Measurements from ENCODE around the gene CFAP74. TPM values are rescaled to one million over a fixed set of nuclear protein-coding genes. Genes with fewer than 3 reads are reported as not detected.
A peak's percentile ranks its signal among the peaks of the same experiment; 100 is the strongest.

CFAP74 gene
- total and polyA plus RNA-seq, 2 of the 13 experiments (the other 11 are each of a cell fraction or from before 2014, with no cell fraction given), result 0.27 to 0.62 TPM

- no peak for TF ChIP-seq ZMYM2 (CRISPR knock-in tag; IDR thresholded peaks at IDR 0.05)
- peak; percentile 44; the same call in 1 of the 2 replicates for TF ChIP-seq TRIM24 (CRISPR knock-in tag; IDR thresholded peaks at IDR 0.05)
- peak; percentile 31; the same call in 1 of the 2 replicates for TF ChIP-seq KDM2A (CRISPR knock-in tag; IDR thresholded peaks at IDR 0.05; ENCODE audit: borderline replicate concordance, low read depth)
- TF ChIP-seq ETV5 (CRISPR knock-in tag; IDR thresholded peaks at IDR 0.05; ENCODE audit: borderline replicate concordance), result 0 out of 2 replicates have a peak, but pooled peaks have one; percentile 54
- no peak for TF ChIP-seq ZNF263 (CRISPR knock-in tag; IDR thresholded peaks at IDR 0.05)
- TF ChIP-seq ZBTB26 (CRISPR knock-in tag; IDR thresholded peaks at IDR 0.05; ENCODE audit: borderline replicate concordance), result no peak
- peak; percentile 20; the same call in 1 of the 2 replicates for TF ChIP-seq HOXA3 (CRISPR knock-in tag; IDR thresholded peaks at IDR 0.05)
- peak; percentile 27 for TF ChIP-seq STAG1 (CRISPR knock-in tag; IDR thresholded peaks at IDR 0.05)
- no peak for TF ChIP-seq SIN3A (IDR thresholded peaks at IDR 0.05; ENCODE audit: borderline replicate concordance, low read depth, low read length)
- no peak for TF ChIP-seq PAF1 (CRISPR knock-in tag; IDR thresholded peaks at IDR 0.05)
- TF ChIP-seq ELF1 (CRISPR knock-in tag; IDR thresholded peaks at IDR 0.05), result peak; percentile 43; the same call in 1 of the 2 replicates
- no peak for TF ChIP-seq MAX (IDR thresholded peaks at IDR 0.05)
- peak; percentile 49; the same call in 1 of the 2 replicates for TF ChIP-seq NRL (CRISPR knock-in tag; IDR thresholded peaks at IDR 0.05; ENCODE audit: borderline replicate concordance)
- TF ChIP-seq GABPA (IDR thresholded peaks at IDR 0.05; ENCODE audit: low read depth, low read length), result peak; percentile 70
- peak; percentile 86 for TF ChIP-seq GABPA (CRISPR knock-in tag; IDR thresholded peaks at IDR 0.05; ENCODE audit: low read depth)
- TF ChIP-seq ZNF547 (CRISPR knock-in tag; IDR thresholded peaks at IDR 0.05), result no peak
- TF ChIP-seq TARDBP (CRISPR knock-in tag; IDR thresholded peaks at IDR 0.05), result 0 out of 2 replicates have a peak, but pooled peaks have one; percentile 42
- no peak for TF ChIP-seq MNT (IDR thresholded peaks at IDR 0.05)
- no peak for TF ChIP-seq ZNF513 (CRISPR knock-in tag; conservative IDR thresholded peaks at IDR 0.05)
Observed at GRCh38 chr1:1954831-1955441, 48.6 kb downstream of the CFAP74 start (continued).

All from HepG2 (cell line).